NB4 (cell line): ENCODE results near the gene OPCML.

ENCODE experiments used
- POLR2A ChIP-seq: IDR thresholded peaks from 2 replicates; pipeline ENCODE4 v1.6.1; 2011; ENCODE audit warnings: mild to moderate bottlenecking; ENCODE audit not compliant: insufficient read length; ENCODE audit errors: extremely low read depth
- TF ChIP-seq, protein P1 (sequence below): IDR thresholded peaks from one replicate; pipeline ENCODE4 v1.5.1; 2012; ENCODE audit warnings: low read depth, low read length

GRCh38 chr11:132792341-132793140 lies 739.8 kb downstream of the OPCML start:
- no peak for TF ChIP-seq POLR2A
- TF ChIP-seq, protein P1, sequence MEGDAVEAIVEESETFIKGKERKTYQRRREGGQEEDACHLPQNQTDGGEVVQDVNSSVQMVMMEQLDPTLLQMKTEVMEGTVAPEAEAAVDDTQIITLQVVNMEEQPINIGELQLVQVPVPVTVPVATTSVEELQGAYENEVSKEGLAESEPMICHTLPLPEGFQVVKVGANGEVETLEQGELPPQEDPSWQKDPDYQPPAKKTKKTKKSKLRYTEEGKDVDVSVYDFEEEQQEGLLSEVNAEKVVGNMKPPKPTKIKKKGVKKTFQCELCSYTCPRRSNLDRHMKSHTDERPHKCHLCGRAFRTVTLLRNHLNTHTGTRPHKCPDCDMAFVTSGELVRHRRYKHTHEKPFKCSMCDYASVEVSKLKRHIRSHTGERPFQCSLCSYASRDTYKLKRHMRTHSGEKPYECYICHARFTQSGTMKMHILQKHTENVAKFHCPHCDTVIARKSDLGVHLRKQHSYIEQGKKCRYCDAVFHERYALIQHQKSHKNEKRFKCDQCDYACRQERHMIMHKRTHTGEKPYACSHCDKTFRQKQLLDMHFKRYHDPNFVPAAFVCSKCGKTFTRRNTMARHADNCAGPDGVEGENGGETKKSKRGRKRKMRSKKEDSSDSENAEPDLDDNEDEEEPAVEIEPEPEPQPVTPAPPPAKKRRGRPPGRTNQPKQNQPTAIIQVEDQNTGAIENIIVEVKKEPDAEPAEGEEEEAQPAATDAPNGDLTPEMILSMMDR = no peak
